Loucy (cell line): ENCODE measurements around the gene IL10RA.

Experiments
- CTCF ChIP-seq: fragments of 200-600 bp; sonication (generic); conservative IDR thresholded peaks from 2 replicates; pipeline ENCODE4 v1.5.1; 2014; ENCODE audit warnings: mild to moderate bottlenecking, antibody characterized with exemption, low read length
- EZH2phosphoT487 ChIP-seq: fragments of 200-600 bp; IDR thresholded peaks from 2 replicates; pipeline ENCODE4 v1.6.1; 2018; ENCODE audit warnings: antibody characterized with exemption, mild to moderate bottlenecking, moderate library complexity, borderline replicate concordance

- TF ChIP-seq CTCF = no peak
- TF ChIP-seq EZH2phosphoT487 = no peak
Observed at GRCh38 chr11:117962826-117963225, 23.4 kb upstream of the IL10RA start.
